ENCODE measurements around the gene NTN4.

GRCh38 chr12:95789126-95790032, 1.2 kb downstream of the NTN4 start:
- TF ChIP-seq GABPA (IDR thresholded peaks at IDR 0.05 in 1 of 2, conservative IDR thresholded peaks at IDR 0.05 in 1 of 2) = no peak
- no peak for TF ChIP-seq CTCF (IDR thresholded peaks at IDR 0.05; ENCODE audit: low read depth, low read length, missing input control)
- no peak for TF ChIP-seq NR2F2 (IDR thresholded peaks at IDR 0.05)

Data from liver (tissue), 3 donors.